Ecto neural progenitor cell (in vitro differentiated cells): ENCODE measurements around the gene BCO1.

Experiments
- DNase-seq: peaks from one replicate; pipeline ENCODE4 v3.0.0-alpha.2; 2018; ENCODE audit warnings: low spot score

Gene BCO1

DNA sequence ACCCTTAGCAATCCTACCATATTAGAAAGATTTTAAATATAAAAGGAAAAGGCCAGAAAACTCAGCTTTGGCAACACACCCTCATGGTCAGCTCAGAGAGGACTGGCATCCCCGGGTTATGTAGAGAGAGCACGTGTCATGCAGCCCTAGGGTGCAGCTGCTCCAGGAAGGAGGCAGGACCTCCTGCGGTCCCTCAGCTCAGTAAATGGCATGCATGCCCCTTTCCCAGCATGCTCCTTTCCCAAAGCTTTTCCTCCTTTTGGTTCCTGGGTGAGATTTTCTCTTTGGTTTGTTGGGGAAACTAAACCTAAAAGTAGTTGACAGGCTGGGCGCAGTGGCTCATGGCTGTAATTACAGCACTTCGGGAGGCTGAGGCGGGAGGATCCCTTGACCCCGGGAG is 80.2 kb downstream of the BCO1 start:
- DNase-seq: no peak

DNA sequence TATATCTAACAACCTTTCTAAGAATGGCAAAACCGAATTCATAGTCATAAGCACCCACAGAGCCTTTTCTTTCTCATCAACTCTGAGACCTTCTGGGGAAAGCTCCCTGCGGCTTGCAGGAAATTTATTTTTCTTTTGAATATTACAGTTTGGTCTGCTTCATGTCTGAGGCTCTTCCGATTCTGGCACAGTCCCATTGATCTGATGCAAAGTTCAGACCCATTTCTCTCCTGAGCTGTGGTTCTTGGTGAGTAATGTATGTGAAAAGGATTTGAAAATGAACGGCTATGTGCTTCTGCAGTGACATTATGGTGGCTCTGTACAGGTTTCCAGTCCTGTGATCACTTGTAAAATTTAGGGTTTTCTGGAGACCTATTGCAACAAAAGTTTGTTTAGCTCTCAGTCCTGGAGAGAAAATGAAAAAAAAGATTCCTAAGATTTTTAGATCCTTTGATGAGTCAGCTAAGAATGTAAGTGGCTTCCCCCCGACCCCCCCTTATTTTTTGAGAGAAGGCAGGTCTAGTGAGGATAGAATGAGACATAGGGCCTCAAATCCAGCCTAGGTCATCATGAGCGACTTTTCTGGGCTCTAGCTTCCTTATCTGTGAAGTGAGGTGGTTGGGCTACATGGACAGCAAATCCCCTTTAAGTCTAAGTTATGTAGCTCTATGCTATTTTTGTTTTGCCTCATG is 80.9 kb downstream of the BCO1 start:
- DNase-seq: no peak

DNA sequence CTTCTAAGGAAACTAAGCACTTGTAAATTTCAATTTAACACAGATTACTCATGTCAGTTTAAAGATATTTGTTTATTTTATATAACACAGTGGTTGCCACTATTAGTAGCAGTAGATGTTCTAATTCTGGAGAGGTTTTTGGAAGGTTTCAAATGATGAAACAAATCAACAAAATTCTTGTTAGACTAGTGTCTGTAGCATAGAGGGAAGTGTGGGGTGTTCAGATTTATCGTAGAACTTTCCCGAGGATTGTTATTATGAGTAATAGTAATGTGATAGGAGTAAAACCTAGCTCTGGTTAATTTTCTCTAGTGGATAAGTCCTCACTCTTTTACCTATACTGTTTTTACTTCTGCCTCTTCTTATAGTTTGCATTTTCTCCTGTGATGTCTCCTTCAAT is 82.5 kb downstream of the BCO1 start:
- DNase-seq: no peak

GRCh38 chr16:81321536-81321935 is 83.0 kb downstream of the BCO1 start:
- DNase-seq: no peak

GRCh38 chr16:81324808-81325207 is 86.3 kb downstream of the BCO1 start:
- DNase-seq: no peak

DNA sequence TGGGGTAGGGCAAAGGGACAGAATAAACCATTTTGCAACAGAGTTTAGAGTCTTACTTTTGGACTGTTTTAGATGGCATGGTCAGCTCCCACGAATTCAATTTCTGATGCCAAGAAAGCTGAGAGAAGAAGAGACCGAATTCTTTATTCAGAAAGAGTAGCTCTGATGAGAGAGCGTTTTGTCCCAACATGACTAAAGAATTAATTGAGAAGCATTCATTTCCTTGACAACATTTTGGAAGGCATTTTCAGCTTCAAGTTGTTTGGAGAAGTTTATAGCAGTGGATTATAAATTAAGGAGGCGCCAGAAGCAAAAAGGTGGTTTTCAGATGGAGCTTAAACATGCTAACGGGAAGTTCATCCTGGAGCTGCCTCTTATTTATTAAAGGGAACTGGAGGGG is 88.5 kb downstream of the BCO1 start:
- DNase-seq: no peak

GRCh38 chr16:81327447-81328196 is 89.1 kb downstream of the BCO1 start:
- no peak for DNase-seq

DNA sequence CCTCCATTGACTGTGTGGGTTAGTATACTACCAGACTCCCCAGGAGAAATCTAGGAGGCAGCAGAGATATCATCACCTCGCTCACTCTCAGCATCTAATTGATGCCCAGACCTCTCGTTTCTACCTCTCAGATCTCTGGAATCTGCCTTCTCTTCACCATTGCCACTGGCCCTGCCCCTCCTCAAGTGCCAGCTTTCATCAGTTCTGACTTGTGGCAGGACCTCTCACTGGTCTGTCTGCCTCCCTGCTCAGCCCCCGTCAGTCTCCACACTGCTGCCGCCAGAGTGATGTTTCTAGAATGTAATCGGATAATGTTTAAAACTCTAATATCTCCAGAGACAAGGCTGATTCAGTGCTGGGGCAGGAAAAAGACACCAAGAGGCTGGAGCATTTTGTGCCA is 91.5 kb downstream of the BCO1 start:
- no peak for DNase-seq

DNA sequence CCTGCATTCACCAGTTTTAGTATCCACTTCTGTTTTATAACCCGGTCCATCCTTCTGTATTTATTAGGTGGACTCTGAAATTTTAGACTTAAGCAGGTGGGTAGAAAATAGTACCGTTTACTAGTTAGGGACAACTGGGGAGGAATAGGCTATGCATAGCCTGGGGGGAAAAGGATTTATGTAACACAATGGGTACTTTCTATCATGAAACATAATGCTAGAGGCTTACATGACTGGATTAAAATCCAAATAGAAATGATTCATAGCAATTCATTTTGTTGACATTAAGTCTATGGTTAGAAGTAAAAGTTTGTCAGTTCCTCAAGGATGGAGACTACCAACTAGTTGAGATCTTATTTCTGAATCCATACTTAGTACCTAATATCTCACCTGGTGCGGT is 94.9 kb downstream of the BCO1 start:
- no peak for DNase-seq

DNA sequence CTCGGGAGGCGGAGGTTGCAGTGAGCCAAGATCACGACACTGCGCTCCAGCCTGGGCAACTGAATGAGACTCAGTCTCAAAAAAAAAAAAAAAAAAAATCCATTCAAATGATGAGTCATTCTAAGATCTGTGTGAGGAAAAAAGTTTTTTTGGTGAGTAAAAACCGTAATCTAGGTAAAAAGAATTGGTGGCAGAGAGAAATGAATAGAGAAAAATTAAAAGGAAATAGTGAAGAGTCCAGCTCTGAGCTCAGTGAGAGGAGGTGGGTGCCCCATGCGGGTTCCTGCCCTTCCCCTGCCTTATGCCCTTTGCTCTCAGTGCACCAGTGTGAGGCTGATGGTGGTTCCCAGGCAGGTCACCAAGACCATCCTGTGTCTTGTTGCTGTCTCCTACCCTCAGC is 97.2 kb downstream of the BCO1 start:
- DNase-seq: no peak

- no peak for DNase-seq
Measured at GRCh38 chr16:81337097-81337496, 98.6 kb downstream of the BCO1 start.
